Measurements from ENCODE around the gene ST7L.

DNA sequence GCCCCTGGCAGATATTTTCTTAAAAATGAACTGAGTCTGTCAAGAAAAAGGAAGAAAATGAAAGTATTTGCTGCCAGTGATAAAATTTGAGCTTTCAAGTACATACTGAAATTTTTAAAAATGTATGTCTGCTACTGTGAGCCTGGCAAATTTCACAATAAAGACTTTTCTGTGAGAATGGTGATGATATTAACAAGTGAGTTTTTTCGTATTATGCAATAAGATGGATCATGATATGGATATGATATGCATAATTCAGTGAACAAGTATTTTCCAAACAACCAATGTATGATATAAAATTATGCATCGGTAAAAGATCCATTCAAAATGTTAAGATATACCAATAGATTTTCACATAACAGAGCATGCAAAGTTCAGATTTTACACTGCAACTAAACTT is 15.9 kb downstream of the ST7L start:
- TF ChIP-seq TAF1 (IDR thresholded peaks at IDR 0.05; ENCODE audit: low read depth) (no peak), YY1 (IDR thresholded peaks at IDR 0.05; ENCODE audit: low read depth) (no peak), TCF12 (IDR thresholded peaks at IDR 0.05; ENCODE audit: low read depth) (no peak), EP300 (IDR thresholded peaks at IDR 0.05; ENCODE audit: borderline replicate concordance) (no peak), CEBPB (IDR thresholded peaks at IDR 0.05) (no peak), TEAD4 (IDR thresholded peaks at IDR 0.05) (no peak), CREB1 (IDR thresholded peaks at IDR 0.05; ENCODE audit: low read depth) (no peak), RAD21 (IDR thresholded peaks at IDR 0.05; ENCODE audit: low read depth) (no peak), NFIC (IDR thresholded peaks at IDR 0.05) (no peak), EGR1 (IDR thresholded peaks at IDR 0.05) (no peak)
- TF ChIP-seq, protein P1, sequence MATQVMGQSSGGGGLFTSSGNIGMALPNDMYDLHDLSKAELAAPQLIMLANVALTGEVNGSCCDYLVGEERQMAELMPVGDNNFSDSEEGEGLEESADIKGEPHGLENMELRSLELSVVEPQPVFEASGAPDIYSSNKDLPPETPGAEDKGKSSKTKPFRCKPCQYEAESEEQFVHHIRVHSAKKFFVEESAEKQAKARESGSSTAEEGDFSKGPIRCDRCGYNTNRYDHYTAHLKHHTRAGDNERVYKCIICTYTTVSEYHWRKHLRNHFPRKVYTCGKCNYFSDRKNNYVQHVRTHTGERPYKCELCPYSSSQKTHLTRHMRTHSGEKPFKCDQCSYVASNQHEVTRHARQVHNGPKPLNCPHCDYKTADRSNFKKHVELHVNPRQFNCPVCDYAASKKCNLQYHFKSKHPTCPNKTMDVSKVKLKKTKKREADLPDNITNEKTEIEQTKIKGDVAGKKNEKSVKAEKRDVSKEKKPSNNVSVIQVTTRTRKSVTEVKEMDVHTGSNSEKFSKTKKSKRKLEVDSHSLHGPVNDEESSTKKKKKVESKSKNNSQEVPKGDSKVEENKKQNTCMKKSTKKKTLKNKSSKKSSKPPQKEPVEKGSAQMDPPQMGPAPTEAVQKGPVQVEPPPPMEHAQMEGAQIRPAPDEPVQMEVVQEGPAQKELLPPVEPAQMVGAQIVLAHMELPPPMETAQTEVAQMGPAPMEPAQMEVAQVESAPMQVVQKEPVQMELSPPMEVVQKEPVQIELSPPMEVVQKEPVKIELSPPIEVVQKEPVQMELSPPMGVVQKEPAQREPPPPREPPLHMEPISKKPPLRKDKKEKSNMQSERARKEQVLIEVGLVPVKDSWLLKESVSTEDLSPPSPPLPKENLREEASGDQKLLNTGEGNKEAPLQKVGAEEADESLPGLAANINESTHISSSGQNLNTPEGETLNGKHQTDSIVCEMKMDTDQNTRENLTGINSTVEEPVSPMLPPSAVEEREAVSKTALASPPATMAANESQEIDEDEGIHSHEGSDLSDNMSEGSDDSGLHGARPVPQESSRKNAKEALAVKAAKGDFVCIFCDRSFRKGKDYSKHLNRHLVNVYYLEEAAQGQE (IDR thresholded peaks at IDR 0.05; ENCODE audit: low read depth) = no peak
- TF ChIP-seq, protein P2, sequence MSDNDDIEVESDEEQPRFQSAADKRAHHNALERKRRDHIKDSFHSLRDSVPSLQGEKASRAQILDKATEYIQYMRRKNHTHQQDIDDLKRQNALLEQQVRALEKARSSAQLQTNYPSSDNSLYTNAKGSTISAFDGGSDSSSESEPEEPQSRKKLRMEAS (IDR thresholded peaks at IDR 0.05) = no peak
